ENCODE results near the gene ARL5B.

Gene ARL5B

GRCh38 chr10:18718991-18719390, 59.8 kb downstream of the ARL5B start:
- no peak for DNase-seq

DNA sequence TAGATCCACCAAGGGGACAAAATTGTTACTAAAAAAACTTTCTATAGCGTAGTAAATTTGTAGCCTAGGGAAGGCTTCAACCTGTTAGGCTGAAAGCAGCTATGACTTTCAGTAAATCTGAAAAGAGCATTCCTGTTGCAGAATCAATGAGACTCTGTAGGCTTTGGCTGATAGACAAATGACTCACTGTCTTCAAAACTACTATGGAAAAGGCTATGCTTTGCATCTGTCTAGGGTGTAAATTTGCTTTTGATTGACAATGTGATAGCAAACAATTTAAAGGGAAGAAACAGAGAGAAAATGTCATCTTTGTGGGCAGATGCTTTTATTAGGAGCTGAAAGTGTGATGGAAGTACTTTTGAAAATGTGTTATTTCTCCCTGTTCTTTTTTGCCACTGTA, 60.6 kb downstream of the ARL5B start:
- no peak for DNase-seq

DNA sequence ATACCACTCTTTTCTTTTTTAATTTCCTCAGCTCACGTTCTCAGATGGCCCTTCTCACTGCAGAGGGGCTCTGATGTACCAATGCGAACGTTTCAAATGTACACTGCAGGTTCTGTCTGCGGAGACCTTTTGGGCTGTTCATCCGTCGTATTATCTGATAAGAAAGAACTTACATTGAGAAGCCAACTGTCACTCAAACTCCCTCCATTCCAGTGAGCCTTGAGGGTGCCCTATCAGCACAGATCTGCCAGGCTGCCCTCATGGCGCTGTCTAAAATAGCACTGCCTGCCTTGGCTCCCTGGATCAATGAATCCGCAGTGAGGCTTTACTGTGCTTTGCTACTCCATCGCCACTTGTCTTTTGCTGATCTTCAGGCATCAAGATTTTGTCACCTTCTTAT, 61.8 kb downstream of the ARL5B start:
- no peak for DNase-seq

DNA sequence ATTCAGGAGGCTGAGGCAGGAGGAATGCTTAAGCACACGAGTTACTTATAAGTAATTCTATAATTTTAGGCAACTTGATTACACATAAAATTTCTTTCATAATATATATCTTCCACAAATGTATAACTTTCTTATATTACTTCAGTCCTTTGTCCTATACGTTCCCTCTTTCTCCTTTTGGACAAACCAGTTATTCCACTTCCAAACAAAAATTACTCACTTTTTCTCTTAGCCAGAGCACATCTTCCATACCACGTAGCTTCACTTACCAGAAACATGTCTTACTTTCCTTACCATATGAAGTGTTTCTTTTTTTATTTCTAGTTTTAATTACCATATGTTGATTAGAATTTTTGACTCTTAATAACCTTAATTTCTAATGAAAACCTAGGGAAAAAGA, 64.6 kb downstream of the ARL5B start:
- DNase-seq, result no peak

All from CD4-positive, alpha-beta T cell treated with Interleukin-4 for 4 hours (primary cell).